ENCODE results near the gene DOK7. TPM values are rescaled to one million over a fixed set of nuclear protein-coding genes. Genes with fewer than 3 reads are reported as not detected.

Gene DOK7, protein sequence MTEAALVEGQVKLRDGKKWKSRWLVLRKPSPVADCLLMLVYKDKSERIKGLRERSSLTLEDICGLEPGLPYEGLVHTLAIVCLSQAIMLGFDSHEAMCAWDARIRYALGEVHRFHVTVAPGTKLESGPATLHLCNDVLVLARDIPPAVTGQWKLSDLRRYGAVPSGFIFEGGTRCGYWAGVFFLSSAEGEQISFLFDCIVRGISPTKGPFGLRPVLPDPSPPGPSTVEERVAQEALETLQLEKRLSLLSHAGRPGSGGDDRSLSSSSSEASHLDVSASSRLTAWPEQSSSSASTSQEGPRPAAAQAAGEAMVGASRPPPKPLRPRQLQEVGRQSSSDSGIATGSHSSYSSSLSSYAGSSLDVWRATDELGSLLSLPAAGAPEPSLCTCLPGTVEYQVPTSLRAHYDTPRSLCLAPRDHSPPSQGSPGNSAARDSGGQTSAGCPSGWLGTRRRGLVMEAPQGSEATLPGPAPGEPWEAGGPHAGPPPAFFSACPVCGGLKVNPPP
- not detected in 2 replicates for total RNA-seq (2014; rRNA removed; shearing (Covaris generic))
- 0.05 TPM in 1 of 2 replicates, not detected in the other for polyA plus RNA-seq (2015; cell fraction: cytosol; rRNA removed)
- 0.05 and 0.18 TPM in 2 replicates for polyA plus RNA-seq (2015; cell fraction: nucleus; rRNA removed)

DNA sequence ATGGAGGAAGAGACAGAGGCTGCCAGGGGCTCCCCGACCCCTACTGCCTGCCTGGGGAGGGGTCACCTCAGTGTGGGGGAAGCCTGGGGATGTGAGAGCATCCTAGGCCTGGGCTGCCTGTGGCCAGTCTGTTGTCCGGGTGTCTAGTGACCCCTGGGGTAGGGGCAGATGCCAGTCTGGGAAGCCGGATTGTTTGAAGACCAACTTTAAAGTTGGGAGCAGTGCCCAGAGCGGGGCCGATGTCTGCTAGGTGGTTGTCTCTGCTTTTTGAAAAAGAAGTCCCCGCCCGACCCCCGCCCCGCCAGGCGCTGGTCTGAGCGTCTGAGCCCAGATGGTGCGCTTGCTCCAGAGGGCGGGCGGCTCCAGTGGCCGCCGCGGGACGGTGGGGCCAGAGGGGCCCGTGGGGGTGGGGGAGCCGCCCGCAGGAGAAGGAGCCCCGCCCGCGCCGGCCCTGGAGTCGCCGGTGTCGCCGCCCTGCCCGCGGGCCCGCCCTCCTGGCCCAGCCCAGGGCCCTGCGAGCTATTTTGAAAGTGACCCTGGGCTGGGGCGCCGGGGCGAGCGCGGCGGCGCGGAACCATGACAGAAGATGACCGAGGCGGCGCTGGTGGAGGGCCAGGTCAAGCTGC lies at the start of gene DOK7:
DOK7 (plus strand) TSS at position 517 of the 626 bp plus-strand sequence; CDS start at position 587, 70 bp downstream.
- no peak for DNase-seq (ENCODE audit: low read depth)

DNA sequence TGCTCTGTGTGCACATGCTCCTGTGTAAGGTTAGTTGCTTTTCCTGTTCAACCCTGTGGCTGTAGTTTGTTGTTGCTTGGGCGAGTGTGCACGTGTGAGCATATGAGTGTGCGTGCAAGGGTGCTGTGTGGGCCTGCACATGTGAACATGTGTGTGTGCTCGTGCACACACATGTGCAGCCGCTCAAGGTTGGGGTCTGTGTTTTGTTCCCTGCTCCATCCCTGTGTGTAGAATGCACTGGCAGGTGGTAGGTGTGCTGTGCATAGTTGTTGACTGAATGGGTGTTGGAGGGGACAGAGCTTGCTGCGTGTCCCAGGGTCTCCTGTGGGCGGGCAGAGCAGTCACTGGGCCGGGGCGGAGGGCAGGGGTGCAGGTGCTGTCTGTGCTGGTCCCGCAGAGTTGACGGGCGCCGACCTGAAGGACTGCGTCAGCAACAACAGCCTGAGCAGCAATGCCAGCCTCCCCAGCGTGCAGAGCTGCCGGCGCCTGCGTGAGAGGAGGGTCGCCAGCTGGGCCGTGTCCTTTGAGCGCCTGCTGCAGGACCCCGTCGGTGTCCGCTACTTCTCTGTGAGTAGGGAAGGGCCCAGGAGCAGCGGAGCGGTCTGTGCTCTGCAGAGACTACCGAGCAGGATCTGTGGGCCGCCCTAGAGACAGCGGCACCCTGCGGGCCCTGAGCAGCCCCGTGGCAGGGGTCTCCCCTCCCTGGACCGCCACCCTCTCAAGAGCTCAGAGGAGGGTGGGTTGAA lies 49.3 kb upstream of the DOK7 start:
- no peak for DNase-seq (ENCODE audit: low read depth)

DNA sequence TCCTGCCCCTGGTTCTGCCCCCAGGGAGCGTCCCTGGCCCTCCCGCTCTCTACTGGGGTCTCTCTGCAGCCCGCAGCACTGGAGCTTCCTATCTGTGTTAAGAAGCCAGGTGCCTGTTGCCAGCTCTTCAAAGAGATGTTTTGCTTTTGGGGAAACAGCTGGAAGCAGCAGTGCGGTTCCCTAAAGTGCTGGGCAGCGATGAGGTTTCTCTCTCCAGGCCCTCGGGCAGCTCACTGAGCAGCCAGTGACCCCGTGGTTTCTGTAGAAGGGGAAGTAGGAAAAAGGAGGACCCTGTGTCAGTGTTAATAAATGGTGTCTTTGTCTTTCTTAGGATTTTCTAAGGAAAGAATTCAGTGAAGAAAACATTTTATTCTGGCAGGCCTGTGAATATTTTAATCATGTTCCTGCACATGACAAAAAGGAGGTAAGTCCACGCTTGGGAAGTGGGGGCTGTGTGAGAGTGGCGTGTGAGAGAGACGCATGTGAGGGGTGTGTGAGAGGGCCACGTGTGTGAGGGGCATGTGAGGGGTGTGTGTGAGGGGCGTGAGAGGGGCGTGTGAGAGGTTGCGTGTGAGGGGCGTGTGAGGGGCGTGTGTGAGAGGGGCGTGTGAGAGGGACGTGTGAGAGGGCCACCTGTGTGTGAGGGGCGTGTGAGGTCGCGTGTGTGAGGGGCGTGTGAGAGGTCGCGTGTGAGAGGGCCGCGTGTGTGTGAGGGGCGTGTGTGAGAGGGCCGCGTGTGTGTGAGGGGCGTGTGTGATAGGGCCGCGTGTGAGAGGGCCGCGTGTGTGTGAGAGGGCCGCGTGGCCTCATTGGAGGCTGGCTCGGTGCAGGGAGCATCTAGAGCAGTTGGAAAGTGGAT lies 48.5 kb upstream of the DOK7 start:
- no peak for DNase-seq (ENCODE audit: low read depth)

DNA sequence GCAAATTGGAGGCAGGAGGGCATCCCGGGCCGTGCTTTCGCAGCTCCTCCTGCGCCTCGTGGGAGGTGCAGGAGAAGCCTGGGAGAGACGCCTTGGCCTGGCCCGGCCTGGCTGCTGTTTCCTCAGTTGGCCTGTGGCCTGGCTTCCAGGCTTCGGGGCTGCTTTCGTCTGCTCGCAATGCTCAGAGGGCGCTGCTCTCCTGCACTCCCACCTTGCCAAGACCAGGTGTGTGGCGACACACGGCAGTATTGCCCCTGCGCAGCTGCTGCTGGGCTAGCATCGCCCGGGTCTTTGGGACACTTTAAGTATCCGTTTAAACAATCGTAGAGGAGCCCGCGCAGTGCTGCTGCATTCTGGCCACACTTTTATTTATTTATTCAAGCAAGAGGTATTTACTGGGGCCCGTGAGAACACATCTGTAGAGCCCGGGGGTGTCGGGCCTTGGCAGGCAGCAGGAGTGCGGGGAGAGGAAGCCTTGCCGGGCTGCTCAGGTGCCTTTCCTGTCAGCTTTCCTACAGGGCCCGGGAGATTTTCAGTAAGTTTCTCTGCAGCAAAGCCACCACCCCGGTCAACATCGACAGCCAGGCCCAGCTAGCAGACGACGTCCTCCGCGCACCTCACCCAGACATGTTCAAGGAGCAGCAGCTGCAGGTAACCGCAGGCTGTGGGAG lies 47.5 kb upstream of the DOK7 start:
- no peak for DNase-seq (ENCODE audit: low read depth)

DNA sequence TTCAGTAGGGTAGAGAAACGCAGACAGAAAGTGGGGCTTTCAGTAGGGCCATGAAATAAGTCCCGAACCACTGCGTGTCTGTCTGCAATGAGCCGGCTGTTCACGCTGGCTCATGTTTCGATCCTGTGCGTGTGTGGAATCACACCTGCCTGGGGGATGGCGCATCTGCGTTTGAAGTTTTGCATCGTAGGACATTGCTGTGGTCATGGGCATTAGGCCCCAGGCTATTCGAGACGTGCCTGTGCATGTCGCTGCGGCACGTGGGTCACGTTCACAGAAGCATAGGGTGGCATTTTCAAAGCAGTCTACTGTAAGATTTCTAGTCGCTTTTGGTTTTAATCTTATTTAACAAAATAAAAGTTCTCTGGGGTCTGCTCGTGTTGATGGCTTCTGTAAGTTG lies 46.8 kb upstream of the DOK7 start:
- no peak for DNase-seq (ENCODE audit: low read depth)

DNA sequence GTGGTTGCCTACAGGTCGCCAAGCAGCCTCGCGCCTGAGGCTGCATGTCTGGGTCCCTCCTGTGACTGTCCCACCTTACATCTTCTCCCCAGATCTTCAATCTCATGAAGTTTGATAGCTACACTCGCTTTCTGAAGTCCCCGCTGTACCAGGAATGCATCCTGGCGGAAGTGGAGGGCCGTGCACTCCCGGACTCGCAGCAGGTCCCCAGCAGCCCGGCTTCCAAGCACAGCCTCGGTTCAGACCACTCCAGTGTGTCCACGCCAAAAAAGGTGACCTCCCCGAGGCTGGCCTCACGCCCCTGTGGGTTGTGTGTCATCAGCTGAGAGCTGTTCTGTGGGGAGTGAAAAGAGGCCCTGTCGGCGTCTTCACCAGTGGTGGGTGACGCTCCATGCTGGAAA lies 46.3 kb upstream of the DOK7 start:
- DNase-seq (ENCODE audit: low read depth) = no peak

DNA sequence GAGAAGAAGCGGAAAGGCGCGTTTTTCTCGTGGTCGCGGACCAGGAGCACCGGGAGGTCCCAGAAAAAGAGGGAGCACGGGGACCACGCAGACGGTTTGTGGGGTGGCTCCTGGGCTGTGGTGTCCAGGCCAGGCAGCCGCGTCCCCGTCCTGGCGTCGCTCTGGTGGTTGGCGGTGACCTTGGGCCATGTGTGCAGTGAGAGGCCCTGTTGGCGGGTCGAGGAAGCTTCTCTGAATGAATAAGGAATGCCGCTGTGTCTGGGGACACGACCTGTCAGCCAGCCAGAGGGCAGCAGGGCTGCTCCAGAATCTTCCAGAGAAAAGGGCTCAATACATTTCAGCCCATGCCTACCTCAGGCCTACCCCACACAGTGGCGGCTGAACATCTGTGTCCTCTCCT lies 45.7 kb upstream of the DOK7 start:
- DNase-seq (ENCODE audit: low read depth) = no peak

DNA sequence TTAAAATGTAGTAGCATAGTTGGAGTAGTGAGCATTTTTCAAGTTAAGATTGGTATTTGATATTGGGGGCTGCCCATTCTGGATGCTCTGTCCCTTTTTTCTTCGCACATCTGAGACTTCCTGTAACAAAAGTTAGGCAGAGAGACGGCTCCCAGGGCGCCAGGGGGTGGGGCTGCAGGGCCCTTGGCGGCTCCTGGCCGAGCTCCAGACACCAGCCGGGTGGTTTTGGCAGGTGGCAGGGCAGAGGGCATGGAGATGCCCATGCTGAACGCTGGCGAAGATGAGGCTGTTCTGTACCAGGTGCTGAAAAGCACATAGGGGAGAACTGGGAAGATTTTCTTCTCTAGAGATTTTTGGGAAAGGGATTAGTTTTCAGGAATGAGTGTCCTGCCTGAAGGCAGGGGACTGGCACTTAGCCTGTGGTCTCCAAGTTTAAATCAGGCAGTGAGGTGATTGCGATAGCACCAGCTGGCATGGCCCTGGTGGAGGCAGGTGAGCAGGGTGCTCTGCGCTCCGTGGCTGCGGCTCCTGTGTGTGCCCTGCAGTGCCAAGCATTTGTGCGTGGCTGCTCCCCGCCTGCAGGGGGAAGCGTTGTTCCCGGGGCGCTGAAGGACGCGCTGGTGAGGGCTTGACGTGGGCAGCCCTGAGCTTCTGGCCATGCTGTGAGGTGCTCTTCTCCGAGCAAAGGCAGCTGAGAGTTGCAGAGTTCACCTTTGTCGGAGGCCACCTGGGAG lies 44.9 kb upstream of the DOK7 start:
- no peak for DNase-seq (ENCODE audit: low read depth)

DNA sequence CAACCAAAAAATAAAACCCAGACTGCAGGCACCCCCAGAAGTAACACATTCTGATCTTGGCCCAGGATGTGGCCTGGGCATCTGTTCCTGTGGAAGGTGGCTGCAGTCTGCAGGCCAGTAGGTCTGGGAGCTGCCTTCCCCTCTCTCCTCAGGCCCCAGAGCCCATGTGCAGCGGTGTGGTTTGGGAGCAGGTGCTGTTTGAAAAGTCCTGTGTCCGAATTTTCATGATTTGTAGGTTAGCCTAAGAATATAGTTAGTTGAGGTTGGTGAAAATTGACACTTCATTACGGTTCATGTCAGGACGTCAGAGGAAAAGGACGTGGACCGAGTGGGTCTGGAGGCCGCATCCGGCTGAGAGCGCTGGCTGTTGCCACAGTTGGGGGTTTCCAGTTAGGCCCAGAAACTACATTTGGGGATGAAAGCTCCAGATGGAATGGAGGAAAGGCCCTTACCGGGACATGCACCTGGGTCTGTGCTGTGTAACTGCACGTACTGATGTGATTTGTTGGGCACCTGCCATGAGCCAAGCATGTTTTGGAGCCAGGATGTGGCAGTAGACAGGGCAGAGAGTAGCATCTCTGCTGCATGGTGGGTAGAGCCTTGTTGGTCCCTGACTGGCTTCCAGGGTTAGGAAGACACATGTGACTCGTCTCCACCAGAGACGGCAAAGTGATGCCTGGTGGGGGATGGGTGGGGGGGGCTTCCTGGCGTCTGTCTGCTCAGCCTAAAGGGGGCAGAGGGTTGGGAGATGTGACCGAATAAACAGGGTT lies 43.1 kb upstream of the DOK7 start:
- no peak for DNase-seq (ENCODE audit: low read depth)

DNA sequence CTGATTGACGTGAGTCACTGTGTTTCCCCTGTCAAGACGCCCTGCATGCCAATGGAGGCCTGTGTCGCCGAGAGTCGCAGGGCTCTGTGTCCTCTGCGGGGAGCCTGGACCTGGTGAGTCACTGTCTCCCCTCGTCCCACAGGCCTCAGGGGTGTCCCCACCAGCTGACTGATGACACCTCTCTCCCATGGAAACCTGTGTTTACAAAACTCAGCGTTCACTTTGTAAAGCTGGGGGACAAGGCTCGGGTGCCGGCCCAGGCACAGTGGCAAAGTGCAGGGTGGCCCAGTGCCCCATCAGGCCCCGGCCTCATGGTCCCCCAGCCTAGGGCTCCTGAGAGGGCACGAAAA lies 42.5 kb upstream of the DOK7 start:
- no peak for DNase-seq (ENCODE audit: low read depth)

DNA sequence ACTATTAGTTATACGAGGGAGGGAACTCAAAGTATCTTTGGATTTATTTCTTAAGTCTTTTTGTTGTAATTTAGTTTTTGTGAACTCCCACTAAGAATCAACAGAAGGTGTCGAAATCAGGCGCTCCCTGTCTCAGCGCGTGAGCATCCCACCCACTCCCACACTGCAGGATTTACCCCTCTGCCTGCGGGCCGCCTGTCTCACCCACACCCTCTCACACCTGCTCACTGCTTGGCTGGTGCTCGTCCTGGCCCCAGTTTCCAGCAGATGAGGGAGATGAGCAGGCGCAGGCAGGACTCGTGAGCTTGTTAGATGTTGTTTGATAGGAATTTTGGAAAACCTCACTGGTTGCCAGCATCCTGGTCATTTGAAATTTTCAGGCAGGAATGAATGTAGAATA lies 42.1 kb upstream of the DOK7 start:
- DNase-seq (ENCODE audit: low read depth) = no peak

DNA sequence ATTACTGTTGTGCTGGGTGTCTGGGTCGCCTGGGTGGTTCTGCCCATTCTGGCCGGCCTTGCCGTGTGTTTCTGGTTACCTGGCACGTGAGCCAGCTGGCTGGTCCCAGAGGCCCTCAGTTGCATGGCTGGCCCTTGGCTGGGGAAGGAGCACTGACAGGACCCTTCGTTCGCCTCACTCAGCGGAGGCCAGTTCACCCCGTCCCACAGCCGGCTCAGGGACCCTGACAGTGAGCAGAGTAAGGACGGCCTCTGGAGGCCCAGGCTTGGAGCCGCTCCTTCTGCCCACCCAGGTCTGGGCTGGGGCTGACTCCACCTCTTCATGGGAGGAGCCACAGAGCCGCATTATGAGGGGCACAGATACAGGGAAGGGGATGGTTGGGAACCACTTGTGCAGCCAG lies 41.6 kb upstream of the DOK7 start:
- DNase-seq (ENCODE audit: low read depth) = no peak

DNA sequence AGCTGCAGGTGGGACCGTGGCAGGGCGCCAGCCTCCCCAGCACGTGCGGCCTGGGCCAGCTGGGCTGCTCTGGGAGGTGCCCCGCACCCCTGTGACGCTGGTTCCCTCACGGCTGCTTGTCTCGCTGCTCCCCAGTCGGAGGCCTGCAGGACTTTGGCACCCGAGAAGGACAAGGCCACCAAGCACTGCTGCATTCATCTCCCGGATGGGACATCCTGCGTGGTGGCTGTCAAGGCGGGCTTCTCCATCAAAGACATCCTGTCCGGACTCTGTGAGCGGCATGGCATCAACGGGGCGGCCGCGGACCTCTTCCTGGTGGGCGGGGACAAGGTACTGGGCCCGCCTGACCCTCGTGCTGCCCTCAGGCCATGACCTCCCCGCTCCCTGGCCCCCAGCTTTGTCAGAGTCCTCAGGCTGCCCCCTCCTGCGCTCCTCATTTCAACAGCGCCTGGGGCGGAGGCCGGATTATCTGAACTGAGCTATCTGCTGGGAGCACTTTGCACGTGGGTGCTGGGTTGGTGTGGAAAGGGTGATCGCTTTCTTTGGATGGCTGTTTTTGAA lies 40.8 kb upstream of the DOK7 start:
- no peak for DNase-seq (ENCODE audit: low read depth)

DNA sequence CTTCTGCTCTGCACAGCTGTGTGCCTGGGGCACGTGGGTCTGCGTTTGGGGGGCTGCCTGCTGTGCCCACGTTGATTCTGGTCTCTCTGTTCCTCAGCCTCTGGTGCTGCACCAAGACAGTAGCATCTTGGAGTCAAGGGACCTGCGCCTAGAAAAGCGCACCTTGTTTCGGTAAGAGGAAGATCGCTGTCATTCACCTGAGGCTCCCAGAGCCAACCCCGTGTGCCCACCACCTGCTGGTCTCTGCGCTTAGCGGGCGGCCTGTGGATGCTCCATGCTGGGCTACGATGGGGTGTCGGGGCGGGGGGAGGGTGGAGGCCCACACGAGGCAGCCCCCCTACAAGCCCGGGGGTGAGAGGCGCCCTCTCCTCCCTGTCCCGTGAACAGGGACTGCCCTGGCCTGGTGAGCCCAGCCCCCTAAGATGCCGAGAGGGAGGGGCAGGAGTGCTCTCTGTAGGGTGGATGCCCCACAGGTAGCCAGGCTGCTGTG lies 40.3 kb upstream of the DOK7 start:
- DNase-seq (ENCODE audit: low read depth) = no peak

DNA sequence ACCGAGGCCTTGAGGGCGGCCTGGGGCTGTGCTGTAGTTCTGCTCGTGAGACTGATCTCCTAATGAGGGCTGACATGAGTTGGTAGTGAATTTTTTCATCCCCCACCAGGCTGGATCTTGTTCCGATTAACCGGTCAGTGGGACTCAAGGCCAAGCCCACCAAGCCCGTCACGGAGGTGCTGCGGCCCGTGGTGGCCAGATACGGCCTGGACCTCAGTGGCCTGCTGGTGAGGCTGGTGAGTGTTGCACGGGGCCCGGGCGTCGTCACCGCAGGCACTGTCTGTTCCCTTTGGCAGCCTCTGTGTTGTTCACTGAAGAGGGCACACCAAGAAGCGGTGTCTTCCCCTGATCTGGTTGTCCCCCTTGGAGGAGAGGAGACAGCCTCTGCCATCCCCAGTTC lies 39.7 kb upstream of the DOK7 start:
- no peak for DNase-seq (ENCODE audit: low read depth)

DNA sequence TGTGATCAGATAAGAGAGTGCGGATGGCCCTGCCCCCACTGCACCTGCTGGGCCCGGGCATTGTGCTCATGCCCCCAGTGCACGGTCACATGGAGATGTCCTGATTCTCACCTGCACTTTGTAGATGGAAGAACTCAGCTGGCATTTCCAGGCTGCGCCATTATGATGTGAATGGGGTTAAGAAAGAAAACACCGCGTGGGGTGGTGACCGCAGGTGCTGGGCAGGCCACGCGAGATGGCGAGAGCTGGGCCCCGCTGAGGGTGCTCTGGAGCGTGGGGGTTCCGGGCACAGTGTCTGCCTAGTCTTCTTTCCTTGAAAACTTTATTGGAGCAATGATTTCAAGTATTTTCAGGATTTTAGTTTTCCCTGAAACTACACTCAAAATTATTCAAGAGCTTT lies 39.2 kb upstream of the DOK7 start:
- no peak for DNase-seq (ENCODE audit: low read depth)

DNA sequence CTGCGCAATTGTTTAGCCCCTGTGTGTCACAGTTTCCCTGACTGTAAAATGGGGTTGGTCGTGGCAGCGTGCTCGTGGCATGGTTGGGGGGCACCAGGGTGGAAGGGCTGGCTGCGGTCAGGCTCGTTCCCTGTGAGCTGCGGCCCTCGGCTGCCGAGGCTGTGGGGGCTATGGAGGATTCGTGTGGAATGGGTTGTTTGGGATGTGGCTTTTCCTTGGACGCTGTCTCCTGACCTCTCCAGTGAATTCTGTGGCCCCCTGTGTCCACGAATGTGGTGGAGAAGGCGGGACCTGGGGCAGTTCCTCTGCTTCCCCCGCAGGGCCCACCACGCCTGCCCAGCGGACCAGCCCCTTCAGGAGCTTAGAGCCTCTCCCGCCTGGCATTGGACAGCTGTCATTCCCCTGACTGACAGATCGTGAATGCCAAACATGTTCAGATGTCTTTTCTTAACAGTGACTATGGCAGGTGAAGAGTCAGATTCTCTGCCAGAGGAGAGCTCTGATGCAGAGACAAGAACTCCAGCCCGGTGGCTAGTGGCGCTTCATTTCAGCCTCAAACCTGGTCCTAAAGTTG lies 38.5 kb upstream of the DOK7 start:
- DNase-seq (ENCODE audit: low read depth) = no peak

DNA sequence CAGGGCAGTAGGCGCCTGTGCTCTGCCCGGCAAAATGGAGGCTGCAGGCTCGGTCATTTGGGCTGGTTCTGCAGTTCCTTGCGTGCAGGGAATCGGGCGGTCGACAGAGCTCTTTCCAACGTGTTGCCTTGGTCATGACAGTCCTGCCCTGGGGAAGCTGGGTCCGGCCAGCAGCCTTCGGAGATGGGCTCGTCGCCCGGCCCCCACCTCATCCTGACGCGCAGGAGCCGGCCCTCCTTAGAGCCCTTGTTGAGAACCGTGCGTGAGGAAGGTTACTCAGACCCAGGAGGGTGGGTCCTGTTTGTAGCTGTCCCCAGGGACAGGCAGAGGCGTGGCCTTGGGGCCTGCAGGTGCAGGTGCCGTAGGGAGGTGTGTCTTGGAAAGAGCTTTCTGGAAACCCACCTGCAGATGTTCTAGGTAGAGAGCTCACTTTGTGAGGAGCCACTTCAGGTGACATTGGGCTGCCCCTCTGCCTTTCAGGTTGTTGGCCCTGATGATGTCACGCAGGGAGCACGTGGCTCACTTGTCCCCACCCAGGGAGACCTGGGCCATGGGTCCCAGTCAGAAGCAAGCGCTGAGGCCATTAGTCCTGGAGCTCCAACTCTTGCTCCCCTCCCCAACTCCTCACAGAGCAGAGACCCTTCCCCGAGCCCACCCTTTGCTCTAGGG lies 36.5 kb upstream of the DOK7 start:
- DNase-seq (ENCODE audit: low read depth) = no peak

Measured in HT1080 (cell line).